Activated T-helper 2 cell treated with anti-CD3 and anti-CD28 coated beads, Interferon-gamma antibody, Interleukin-2, Interleukin-4, amounts not matched to agents 10 μg/mL and 5 μg/mL and 100 μg/mL, durations not matched to agents 14 hours and 24 hours and 36 hours (primary cell): ENCODE measurements around the gene MAP3K8. TPM values are rescaled to one million over a fixed set of nuclear protein-coding genes. Genes with fewer than 3 reads are reported as not detected.

Experiments used
- DNase-seq: peaks from one replicate; pipeline ENCODE4 v3.0.0; 2021; ENCODE audit warnings: low spot score
- H3K27ac Mint-ChIP-seq: one replicate; pipeline ENCODE4 v1.8.0; 2021; ENCODE audit warnings: mixed read lengths
- H3K27me3 Mint-ChIP-seq: one replicate; pipeline ENCODE4 v1.8.0; 2021; ENCODE audit warnings: low read depth, mixed read lengths
- H3K36me3 Mint-ChIP-seq: one replicate; pipeline ENCODE4 v1.8.0; 2021; ENCODE audit warnings: low read depth, mixed read lengths
- H3K4me1 Mint-ChIP-seq: one replicate; pipeline ENCODE4 v1.8.0; 2021; ENCODE audit warnings: low read depth, mixed read lengths
- H3K4me3 Mint-ChIP-seq: one replicate; pipeline ENCODE4 v1.8.0; 2021; ENCODE audit warnings: low read depth, mild to moderate bottlenecking, moderate library complexity, mixed read lengths
- H3K9me3 Mint-ChIP-seq: one replicate; pipeline ENCODE4 v1.8.0; 2021; ENCODE audit warnings: mixed read lengths
- intact Hi-C: fragments of 100-400 bp; cut with micrococcal nuclease; formaldehyde crosslinking; loops from one replicate; pipeline ENCODE4 v1.15.1; 2023
- total RNA-seq: library from RNA; stranded (reverse); gene quantifications from 2 replicates; pipeline ENCODE4 v1.2.3, GENCODE V29; 2022

MAP3K8 gene
- total RNA-seq: 33.5 and 37.1 TPM in 2 replicates

DNA sequence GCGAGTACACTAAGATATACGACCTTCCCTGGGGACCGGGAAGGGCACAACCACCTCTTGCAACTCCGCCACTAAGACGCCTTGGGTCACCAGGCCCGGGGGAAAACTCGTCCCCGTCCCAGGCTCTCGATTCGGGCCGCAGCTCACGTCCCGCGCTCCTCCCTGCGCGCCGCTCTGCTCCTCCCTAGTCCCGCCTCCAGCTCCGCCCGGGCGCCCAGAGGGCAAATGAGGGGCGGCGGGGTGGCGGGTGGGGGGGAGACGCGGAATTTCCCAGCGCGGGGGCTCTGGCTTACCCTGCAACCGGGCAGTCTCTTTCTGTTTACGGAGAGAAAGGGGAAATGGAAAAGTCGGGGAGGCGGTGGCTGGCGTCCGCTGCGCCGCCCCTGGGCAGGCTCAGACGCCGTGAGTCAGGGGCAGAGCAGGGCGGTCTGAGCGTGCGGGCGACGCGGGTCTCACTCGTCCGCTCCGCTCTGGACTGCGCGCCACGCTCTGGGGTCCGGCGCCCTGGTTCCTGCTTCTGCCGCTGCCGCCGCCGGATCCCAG, at the start of gene MAP3K8:
TSS of gene MAP3K8 (plus strand) at position 455 of the 543 bp plus-strand sequence. CDS start 4,755 bp downstream, outside the sequence.
- H3K4me3 Mint-ChIP-seq: peak within 1 kb of the TSS; percentile 82
- peak within 1 kb of the TSS; percentile 76 for H3K27ac Mint-ChIP-seq
- peaks cover 42% of the 10 kb centered on the region for H3K36me3 Mint-ChIP-seq
- H3K27me3 Mint-ChIP-seq: peaks cover 4% of the 10 kb centered on the region
- H3K4me1 Mint-ChIP-seq: peaks cover 53% of the 10 kb centered on the region
- DNase-seq: peak; percentile 76
- H3K9me3 Mint-ChIP-seq: no peaks in the 10 kb centered on the region
- intact Hi-C loops: loop anchor here (1.0 to 10.0 kb wide), 4 partner anchors 16 to 1901 kb away; no protein-coding TSS in a partner anchor

- Mint-ChIP-seq H3K27ac (no peak overlapping the region), H3K36me3 (no peaks in the 10 kb centered on the region), H3K4me3 (no peak overlapping the region), H3K27me3 (peaks cover 18% of the 10 kb centered on the region), H3K4me1 (no peaks in the 10 kb centered on the region), H3K9me3 (no peaks in the 10 kb centered on the region)
- intact Hi-C loops: loop anchor here (2.0 kb wide), 1 partner anchor 386 kb away; no protein-coding TSS in a partner anchor
- no peak for DNase-seq
Observed at GRCh38 chr10:30384701-30385201, 49.2 kb upstream of the MAP3K8 start.

GRCh38 chr10:30386801-30387588, 47.0 kb upstream of the MAP3K8 start:
- Mint-ChIP-seq H3K36me3 (no peaks in the 10 kb centered on the region), H3K4me1 (peaks cover 1% of the 10 kb centered on the region), H3K27me3 (peaks cover 14% of the 10 kb centered on the region), H3K27ac (no peak overlapping the region), H3K4me3 (no peak overlapping the region), H3K9me3 (no peaks in the 10 kb centered on the region)
- DNase-seq: no peak
- intact Hi-C loops: no loop called here

GRCh38 chr10:30387646-30388243, 46.2 kb upstream of the MAP3K8 start:
- no peak overlapping the region for H3K27ac Mint-ChIP-seq
- no peaks in the 10 kb centered on the region for H3K36me3 Mint-ChIP-seq
- intact Hi-C loops: no loop called here
- peaks cover 14% of the 10 kb centered on the region for H3K27me3 Mint-ChIP-seq
- H3K9me3 Mint-ChIP-seq: no peaks in the 10 kb centered on the region
- no peak for DNase-seq
- peaks cover 7% of the 10 kb centered on the region for H3K4me1 Mint-ChIP-seq
- no peak overlapping the region for H3K4me3 Mint-ChIP-seq

DNA sequence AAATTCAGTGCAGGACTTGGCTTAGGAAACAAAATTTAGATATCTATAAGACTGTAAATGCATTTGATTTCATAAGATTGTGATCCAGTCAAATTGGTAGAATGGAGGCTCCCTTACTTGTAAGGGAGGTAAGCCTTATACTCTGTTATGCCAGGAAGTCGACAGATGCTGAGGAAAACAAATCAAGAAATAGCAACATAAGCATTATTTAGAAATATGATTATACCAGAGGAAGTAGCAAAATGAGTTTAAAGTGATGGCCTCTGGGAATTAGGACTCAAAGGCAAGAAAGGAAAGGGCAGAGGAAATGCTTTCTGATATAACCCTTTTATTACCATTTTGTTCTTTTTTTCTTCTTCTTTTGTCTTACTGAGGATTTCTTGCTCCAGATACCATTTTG, 44.4 kb upstream of the MAP3K8 start:
- Mint-ChIP-seq H3K4me1 (peaks cover 8% of the 10 kb centered on the region), H3K4me3 (no peak overlapping the region), H3K36me3 (no peaks in the 10 kb centered on the region), H3K27me3 (peaks cover 18% of the 10 kb centered on the region), H3K27ac (no peak overlapping the region), H3K9me3 (no peaks in the 10 kb centered on the region)
- intact Hi-C loops: no loop called here
- no peak for DNase-seq

GRCh38 chr10:30390207-30390606, 43.8 kb upstream of the MAP3K8 start:
- H3K4me1 Mint-ChIP-seq: peaks cover 8% of the 10 kb centered on the region
- no peaks in the 10 kb centered on the region for H3K9me3 Mint-ChIP-seq
- DNase-seq: no peak
- intact Hi-C loops: no loop called here
- no peak overlapping the region for H3K4me3 Mint-ChIP-seq
- no peak overlapping the region for H3K27ac Mint-ChIP-seq
- H3K27me3 Mint-ChIP-seq: peaks cover 19% of the 10 kb centered on the region
- no peaks in the 10 kb centered on the region for H3K36me3 Mint-ChIP-seq

- Mint-ChIP-seq H3K27me3 (peaks cover 21% of the 10 kb centered on the region), H3K36me3 (no peaks in the 10 kb centered on the region), H3K9me3 (no peaks in the 10 kb centered on the region), H3K27ac (no peak overlapping the region), H3K4me1 (peaks cover 9% of the 10 kb centered on the region), H3K4me3 (no peak overlapping the region)
- intact Hi-C loops: no loop called here
- DNase-seq: no peak
Observed at GRCh38 chr10:30391266-30391665, 42.7 kb upstream of the MAP3K8 start.

- Mint-ChIP-seq H3K36me3 (no peaks in the 10 kb centered on the region), H3K27me3 (peaks cover 22% of the 10 kb centered on the region), H3K4me1 (peaks cover 14% of the 10 kb centered on the region), H3K27ac (no peak overlapping the region), H3K4me3 (no peak overlapping the region), H3K9me3 (no peaks in the 10 kb centered on the region)
- peak; percentile 68 for DNase-seq
- intact Hi-C loops: loop anchor here (1.0 kb wide), 2 partner anchors 142 to 199 kb away; no protein-coding TSS in a partner anchor
Observed at GRCh38 chr10:30392564-30392990, 41.4 kb upstream of the MAP3K8 start.

DNA sequence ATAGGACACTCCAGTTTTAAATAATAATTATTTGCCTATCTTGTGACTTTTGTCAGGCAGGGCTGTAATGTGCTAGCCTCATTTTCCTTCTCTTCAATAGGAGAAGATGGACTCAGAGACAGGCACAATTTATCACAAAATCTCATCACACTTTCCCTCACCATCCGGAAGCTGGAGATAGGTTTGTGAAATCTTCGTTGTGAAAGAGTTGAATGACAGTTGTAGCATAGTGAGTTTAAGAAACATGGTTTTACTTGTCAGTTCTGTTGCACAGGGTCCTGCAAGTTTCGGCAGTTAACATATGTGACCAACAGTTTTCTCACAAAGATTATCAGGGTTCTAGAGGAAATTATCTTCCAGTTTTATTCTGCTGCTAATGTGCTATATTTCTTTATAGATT, 37.7 kb upstream of the MAP3K8 start:
- no peaks in the 10 kb centered on the region for H3K36me3 Mint-ChIP-seq
- peaks cover 32% of the 10 kb centered on the region for H3K4me1 Mint-ChIP-seq
- DNase-seq: no peak
- H3K9me3 Mint-ChIP-seq: no peaks in the 10 kb centered on the region
- no peak overlapping the region for H3K27ac Mint-ChIP-seq
- peaks cover 21% of the 10 kb centered on the region for H3K27me3 Mint-ChIP-seq
- intact Hi-C loops: no loop called here
- H3K4me3 Mint-ChIP-seq: no peak overlapping the region

- H3K27me3 Mint-ChIP-seq: peaks cover 21% of the 10 kb centered on the region
- H3K9me3 Mint-ChIP-seq: no peaks in the 10 kb centered on the region
- DNase-seq: no peak
- H3K4me1 Mint-ChIP-seq: peaks cover 32% of the 10 kb centered on the region
- H3K27ac Mint-ChIP-seq: no peak overlapping the region
- H3K36me3 Mint-ChIP-seq: no peaks in the 10 kb centered on the region
- no peak overlapping the region for H3K4me3 Mint-ChIP-seq
- intact Hi-C loops: no loop called here
Observed at GRCh38 chr10:30396698-30397097, 37.3 kb upstream of the MAP3K8 start.

GRCh38 chr10:30398193-30398592, 35.8 kb upstream of the MAP3K8 start:
- Mint-ChIP-seq H3K4me3 (no peak overlapping the region), H3K36me3 (no peaks in the 10 kb centered on the region), H3K4me1 (peaks cover 24% of the 10 kb centered on the region), H3K27ac (no peak overlapping the region), H3K27me3 (peaks cover 18% of the 10 kb centered on the region), H3K9me3 (no peaks in the 10 kb centered on the region)
- no peak for DNase-seq
- intact Hi-C loops: no loop called here

DNA sequence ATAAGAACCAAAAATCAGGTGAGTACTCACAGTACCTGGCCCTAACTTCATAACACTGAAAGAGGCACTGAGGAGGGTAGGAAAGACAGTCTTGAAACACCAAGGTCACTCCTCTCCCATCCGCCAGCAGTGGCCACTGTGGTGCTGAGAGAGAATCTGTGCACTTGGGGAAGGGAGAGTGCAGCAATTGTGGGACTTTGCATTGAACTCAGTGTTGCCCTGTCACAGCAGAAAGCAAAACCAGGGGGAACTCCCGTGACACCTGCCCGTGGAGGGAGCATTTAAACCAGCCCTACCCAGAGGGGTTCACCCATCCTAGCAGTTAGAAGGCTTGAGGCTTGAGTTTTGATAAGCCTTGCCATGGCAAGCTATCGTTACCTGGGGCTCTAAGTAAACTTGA, 35.2 kb upstream of the MAP3K8 start:
- H3K4me3 Mint-ChIP-seq: no peak overlapping the region
- H3K4me1 Mint-ChIP-seq: peaks cover 24% of the 10 kb centered on the region
- H3K9me3 Mint-ChIP-seq: no peaks in the 10 kb centered on the region
- peaks cover 15% of the 10 kb centered on the region for H3K27me3 Mint-ChIP-seq
- DNase-seq: no peak
- H3K36me3 Mint-ChIP-seq: no peaks in the 10 kb centered on the region
- H3K27ac Mint-ChIP-seq: no peak overlapping the region
- intact Hi-C loops: no loop called here

DNA sequence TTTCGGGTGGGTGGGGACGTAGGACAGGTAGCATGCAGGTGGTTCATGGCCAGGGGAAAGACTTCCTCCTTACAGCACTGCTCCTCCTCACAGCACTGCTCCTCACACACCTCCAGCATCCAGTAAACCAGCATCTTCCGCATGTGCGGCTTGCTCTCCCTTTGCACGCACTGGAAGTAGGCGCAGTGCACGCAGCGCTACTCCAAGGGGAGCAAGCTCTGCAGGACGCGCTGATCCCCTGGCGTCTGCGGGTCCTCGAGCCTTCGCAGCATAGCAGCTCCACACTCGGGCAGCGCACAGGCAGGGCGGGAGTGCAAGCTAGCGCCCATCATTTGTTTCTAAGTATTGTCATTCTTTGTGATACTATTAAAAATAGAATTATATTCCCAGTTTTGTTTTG, 30.5 kb upstream of the MAP3K8 start:
- Mint-ChIP-seq H3K27ac (no peak overlapping the region), H3K4me1 (peaks cover 11% of the 10 kb centered on the region), H3K9me3 (peaks cover 15% of the 10 kb centered on the region), H3K4me3 (no peak overlapping the region), H3K27me3 (peaks cover 10% of the 10 kb centered on the region), H3K36me3 (no peaks in the 10 kb centered on the region)
- no peak for DNase-seq
- intact Hi-C loops: no loop called here
